HCT116 (cell line): ENCODE data around the gene PNPLA5. TPM values are rescaled to one million over a fixed set of nuclear protein-coding genes. Genes with fewer than 3 reads are reported as not detected.

ENCODE experiments used
- ATAC-seq: fragments of 200-7000 bp; cut with Tn5 transposase; 2 replicates; pipeline ENCODE4 v1.9.1; 2020; ENCODE audit warnings: mild to moderate bottlenecking, moderate library complexity
- BruUV-seq: library from RNA; stranded (reverse); fragments of 400-500 nt; replicated peaks from 2 replicates; lab custom pipeline; 2021; lab: Mats Ljungman, UMichigan
- CTCF ChIA-PET: fragments of 300-600 bp; sonication (Branson Sonifier 250); formaldehyde crosslinking; loops from one replicate; lab custom pipeline; 2021; ENCODE audit warnings: antibody characterized with exemption; lab: Charles Lee
- POLR2A ChIA-PET: fragments of 300-600, 350-600 bp; sonication (Branson Sonifier 250); formaldehyde crosslinking; loops from one replicate; lab custom pipeline; 2021; ENCODE audit warnings: antibody characterized with exemption; lab: Charles Lee
- RAD21 ChIA-PET, 2 experiments: fragments of 300-600 bp; sonication (Branson Sonifier 250); formaldehyde crosslinking; loops; one replicate each; lab custom pipeline; 2023; ENCODE audit warnings: low total read pairs in 2 of 2; ENCODE audit not compliant: uncharacterized antibody in 2 of 2, unreplicated experiment in 2 of 2, low non-redundant PET in 1 of 2; lab: Charles Lee
- DNase-seq: peaks from one replicate; pipeline ENCODE4 v3.0.0-alpha.2; 2010; ENCODE audit warnings: low read depth, low spot score
- H2AFZ ChIP-seq: fragments of 200-600 bp; shearing (Covaris generic), sonication (generic); 2 replicates; pipeline ENCODE4 v1.6.1; 2017; ENCODE audit warnings: low read depth, mixed run types, mixed read lengths, antibody characterized with exemption, low read length; ENCODE audit not compliant: poor library complexity, severe bottlenecking
- H3K27ac ChIP-seq: 2 replicates; pipeline ENCODE4 v1.5.1; 2012; ENCODE audit warnings: low read depth, low read length
- H3K27me3 ChIP-seq: fragments of 200-600 bp; sonication (generic); 2 replicates; pipeline ENCODE4 v1.6.1; 2016; ENCODE audit warnings: mixed run types, low read length, mixed read lengths; ENCODE audit not compliant: insufficient read depth
- H3K36me3 ChIP-seq, 2 experiments: fragments of 200-500 bp in 1 of 2; fragments of 200-600 bp in 1 of 2; sonication (Bioruptor generic) in 1 of 2; sonication (generic) in 1 of 2; 2 replicates each; pipeline versions ENCODE4 v1.5.1 to v1.6.1; 2014 to 2016; ENCODE audit warnings: low read length in 2 of 2, inconsistent platforms in 1 of 2, mixed read lengths in 1 of 2, mixed run types in 1 of 2; ENCODE audit not compliant: insufficient read depth in 2 of 2, control insufficient read depth in 1 of 2
- H3K4me1 ChIP-seq, 2 experiments: fragments of 200-600 bp in 1 of 2; sonication (generic) in 1 of 2; 2 replicates each; pipeline versions ENCODE4 v1.5.1 to v1.6.1; 2012 to 2017; ENCODE audit warnings: low read length in 2 of 2, inconsistent platforms in 1 of 2, mild to moderate bottlenecking in 1 of 2, mixed read lengths in 1 of 2, mixed run types in 1 of 2, moderate library complexity in 1 of 2; ENCODE audit not compliant: insufficient read depth in 2 of 2, control insufficient read depth in 1 of 2
- H3K4me2 ChIP-seq: fragments of 200-600 bp; sonication (generic); 2 replicates; pipeline ENCODE4 v1.6.1; 2017; ENCODE audit warnings: mixed run types, low read length, mixed read lengths
- H3K4me3 ChIP-seq, 2 experiments: fragments of 200-600 bp in 1 of 2; sonication (generic) in 1 of 2; replicated peaks in 1 of 2; 2 replicates each; pipeline ENCODE4 v1.5.1; 2011 to 2016; ENCODE audit warnings: low read length in 2 of 2, control low read depth in 1 of 2, low read depth in 1 of 2, mild to moderate bottlenecking in 1 of 2, mixed read lengths in 1 of 2, mixed run types in 1 of 2
- H3K79me2 ChIP-seq: fragments of 200-600 bp; sonication (generic); 2 replicates; pipeline ENCODE4 v1.6.1; 2017; ENCODE audit warnings: mild to moderate bottlenecking, mixed run types, low read length, moderate library complexity, mixed read lengths; ENCODE audit not compliant: insufficient read depth
- H3K9ac ChIP-seq: fragments of 200-600 bp; sonication (generic); 2 replicates; pipeline ENCODE4 v1.6.1; 2016; ENCODE audit warnings: low read length, mixed read lengths
- H3K9me2 ChIP-seq: fragments of 200-600 bp; sonication (generic), shearing (Covaris generic); 2 replicates; pipeline ENCODE4 v1.6.1; 2017; ENCODE audit warnings: mixed run types, mild to moderate bottlenecking, moderate library complexity; ENCODE audit not compliant: insufficient read depth
- H3K9me3 ChIP-seq, 2 experiments: fragments of 200-500 bp in 1 of 2; fragments of 200-600 bp in 1 of 2; sonication (Bioruptor generic) in 1 of 2; sonication (generic) in 1 of 2; 2 replicates each; pipeline ENCODE4 v1.6.1; 2014 to 2017; ENCODE audit warnings: low read length in 2 of 2, mixed read lengths in 2 of 2, inconsistent platforms in 1 of 2, low read depth in 1 of 2, mild to moderate bottlenecking in 1 of 2, mixed run types in 1 of 2, moderate library complexity in 1 of 2; ENCODE audit not compliant: control insufficient read depth in 1 of 2, insufficient read depth in 1 of 2
- H4K20me1 ChIP-seq: fragments of 200-600 bp; sonication (generic), shearing (Covaris generic); 2 replicates; pipeline ENCODE4 v1.6.1; 2017; ENCODE audit warnings: mixed run types, mild to moderate bottlenecking, moderate library complexity; ENCODE audit not compliant: insufficient read depth
- EZH2 ChIP-seq: fragments of 200-600 bp; sonication (generic); IDR thresholded peaks from 2 replicates; pipeline ENCODE4 v1.6.1; 2017; ENCODE audit warnings: antibody characterized with exemption, mixed run types
- MAX ChIP-seq: IDR thresholded peaks from 2 replicates; pipeline ENCODE4 v1.6.1; 2012
- POLR2AphosphoS5 ChIP-seq: IDR thresholded peaks from 2 replicates; pipeline ENCODE4 v1.6.1; 2011; ENCODE audit warnings: mild to moderate bottlenecking, low read depth, low read length, moderate library complexity
- RAD21 ChIP-seq: IDR thresholded peaks from 2 replicates; pipeline ENCODE4 v1.6.1; 2012; ENCODE audit warnings: low read depth, mild to moderate bottlenecking
- REST ChIP-seq: IDR thresholded peaks from 2 replicates; pipeline ENCODE4 v1.6.1; 2012; ENCODE audit warnings: low read depth
- SRF ChIP-seq: IDR thresholded peaks from 2 replicates; pipeline ENCODE4 v1.6.1; 2012; ENCODE audit warnings: low read depth
- ZNF274 ChIP-seq: fragments of 200-500 bp; sonication (Bioruptor generic); IDR thresholded peaks from 2 replicates; pipeline ENCODE4 v1.6.1; 2014; ENCODE audit warnings: mild to moderate bottlenecking, low read depth, low read length, inconsistent platforms
- intact Hi-C: fragments of 100-400 bp; cut with micrococcal nuclease; formaldehyde crosslinking; loops from 2 replicates; pipeline ENCODE4 v1.10.0; 2022
- total RNA-seq: library from RNA; stranded (reverse); gene quantifications from one replicate; pipeline ENCODE4 v1.2.1, GENCODE V29; 2021; ENCODE audit not compliant: unreplicated experiment
- TF ChIP-seq, protein P1 (sequence below), 3 experiments: fragments of 200-600 bp in 1 of 3; sonication (generic) in 1 of 3; IDR thresholded peaks in 2 of 3; conservative IDR thresholded peaks in 1 of 3; 2 replicates each; pipeline ENCODE4 v1.5.1; 2012 to 2017; ENCODE audit warnings: low read depth in 2 of 3, low read length in 2 of 3, antibody characterized with exemption in 1 of 3, borderline replicate concordance in 1 of 3, control low read depth in 1 of 3, mild to moderate bottlenecking in 1 of 3, mixed read lengths in 1 of 3, mixed run types in 1 of 3, moderate library complexity in 1 of 3; ENCODE audit not compliant: insufficient read depth in 1 of 3

The PNPLA5 gene
- total RNA-seq, 1 experiment from 2014 or later, result 2.9 TPM

- Histone ChIP-seq H3K9me2 (no peaks in the 10 kb centered on the region), H3K4me3 (no peak overlapping the region), H3K4me1 (peaks cover 26 to 30% of the 10 kb centered on the region in 2 experiments), H3K79me2 (no peaks in the 10 kb centered on the region), H3K27me3 (no peaks in the 10 kb centered on the region), H3K9me3 (no peaks in the 10 kb centered on the region), H3K27ac (no peak overlapping the region), H2AFZ (no peak overlapping the region), H4K20me1 (no peaks in the 10 kb centered on the region), H3K4me2 (no peak overlapping the region), H3K9ac (no peak overlapping the region), H3K36me3 (no peaks in the 10 kb centered on the region)
- no peak for DNase-seq
- no peak for ATAC-seq
- intact Hi-C loops, result no loop called here
- CTCF ChIA-PET, result interaction anchor here (1.2 kb wide), 1 partner anchor 34 kb away, joined by 4 read pairs; no protein-coding TSS in a partner anchor
- TF ChIP-seq POLR2AphosphoS5, result no peak
- no peak for TF ChIP-seq EZH2
- no peak for TF ChIP-seq SRF
- TF ChIP-seq, protein P1, sequence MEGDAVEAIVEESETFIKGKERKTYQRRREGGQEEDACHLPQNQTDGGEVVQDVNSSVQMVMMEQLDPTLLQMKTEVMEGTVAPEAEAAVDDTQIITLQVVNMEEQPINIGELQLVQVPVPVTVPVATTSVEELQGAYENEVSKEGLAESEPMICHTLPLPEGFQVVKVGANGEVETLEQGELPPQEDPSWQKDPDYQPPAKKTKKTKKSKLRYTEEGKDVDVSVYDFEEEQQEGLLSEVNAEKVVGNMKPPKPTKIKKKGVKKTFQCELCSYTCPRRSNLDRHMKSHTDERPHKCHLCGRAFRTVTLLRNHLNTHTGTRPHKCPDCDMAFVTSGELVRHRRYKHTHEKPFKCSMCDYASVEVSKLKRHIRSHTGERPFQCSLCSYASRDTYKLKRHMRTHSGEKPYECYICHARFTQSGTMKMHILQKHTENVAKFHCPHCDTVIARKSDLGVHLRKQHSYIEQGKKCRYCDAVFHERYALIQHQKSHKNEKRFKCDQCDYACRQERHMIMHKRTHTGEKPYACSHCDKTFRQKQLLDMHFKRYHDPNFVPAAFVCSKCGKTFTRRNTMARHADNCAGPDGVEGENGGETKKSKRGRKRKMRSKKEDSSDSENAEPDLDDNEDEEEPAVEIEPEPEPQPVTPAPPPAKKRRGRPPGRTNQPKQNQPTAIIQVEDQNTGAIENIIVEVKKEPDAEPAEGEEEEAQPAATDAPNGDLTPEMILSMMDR (IDR thresholded peaks at IDR 0.05 in 2 of 3, conservative IDR thresholded peaks at IDR 0.05 in 1 of 3; ENCODE audit: borderline replicate concordance in 1 of 3, insufficient read depth in 1 of 3, low read depth in 2 of 3, low read length in 2 of 3), result no peak
- TF ChIP-seq REST, result no peak
- no peak for TF ChIP-seq MAX
- no peak for TF ChIP-seq ZNF274
- no peak for TF ChIP-seq RAD21
- RAD21 ChIA-PET, result no interaction called here
- POLR2A ChIA-PET, result no interaction called here
- no TSS peak for BruUV-seq
Observed at GRCh38 chr22:43919106-43919973, 27.5 kb upstream of the PNPLA5 start.
